ENCODE results near the gene NEURL2. TPM values are rescaled to one million over a fixed set of nuclear protein-coding genes. Genes with fewer than 3 reads are reported as not detected.

NEURL2 gene
- total RNA-seq, 4 donors from 2014 or later: 6.5 to 12.9 (median 9.5) TPM

GRCh38 chr20:45913116-45913515 lies 22.1 kb upstream of the NEURL2 start:
- 41 to 45% methylated on average over 5 of the region's 5 CpGs for WGBS, 2 donors
- no peak overlapping the region for H3K4me3 ChIP-seq (ENCODE audit: low read depth, poor library complexity, severe bottlenecking)
- DNase-seq (ENCODE audit: low spot score in 2 of 2): no peak
- intact Hi-C loops (cut with DNase I; ENCODE audit: low total_unique reads): no loop called here
- TF ChIP-seq POLR2A (IDR thresholded peaks at IDR 0.05): no peak
- no peak for TF ChIP-seq CTCF (IDR thresholded peaks at IDR 0.05)

GRCh38 chr20:45912344-45912682 lies 21.3 kb upstream of the NEURL2 start:
- 19 to 25% methylated on average over 4 of the region's 4 CpGs for WGBS, 2 donors
- no peak for DNase-seq (ENCODE audit: low spot score in 2 of 2)
- H3K4me3 ChIP-seq (ENCODE audit: low read depth, poor library complexity, severe bottlenecking): no peak overlapping the region
- TF ChIP-seq POLR2A (IDR thresholded peaks at IDR 0.05): no peak
- intact Hi-C loops (cut with DNase I; ENCODE audit: low total_unique reads): no loop called here

- intact Hi-C loops (cut with DNase I; ENCODE audit: low total_unique reads): no loop called here
- peak; percentile 72 to 94 for DNase-seq (ENCODE audit: low spot score in 2 of 2)
- 1% methylated on average over 43 to 55 of the region's 58 CpGs for WGBS, 2 donors
- H3K4me3 ChIP-seq (ENCODE audit: low read depth, poor library complexity, severe bottlenecking): peak within 1 kb of the TSS; percentile 33
- TF ChIP-seq POLR2A (IDR thresholded peaks at IDR 0.05) (no peak), CTCF (IDR thresholded peaks at IDR 0.05) (no peak)
Observed at GRCh38 chr20:45911486-45912343, 20.7 kb upstream of the NEURL2 start, which contains the start of gene PLTP. Gene PLTP (minus strand): TSS chr20:45912155. CDS start chr20:45911452, 703 bp downstream.

- whole genome bisulfite sequencing, 2 donors: 2 to 3% methylated on average over 39 to 41 of the region's 43 CpGs
Observed at GRCh38 chr20:45910670-45911485, 19.9 kb upstream of the NEURL2 start.

GRCh38 chr20:45909817-45910669 lies 19.0 kb upstream of the NEURL2 start:
- H3K4me3 ChIP-seq (ENCODE audit: low read depth, poor library complexity, severe bottlenecking): no peak overlapping the region
- no peak for TF ChIP-seq CTCF (IDR thresholded peaks at IDR 0.05)
- TF ChIP-seq POLR2A (IDR thresholded peaks at IDR 0.05): no peak
- 83 to 85% methylated on average over 21 of the region's 22 CpGs for WGBS, 2 donors
- intact Hi-C loops (cut with DNase I; ENCODE audit: low total_unique reads): no loop called here
- no peak for DNase-seq (ENCODE audit: low spot score in 2 of 2)

More at GRCh38 chr20:45910670-45911485, 19.9 kb upstream of the NEURL2 start:
- DNase-seq (ENCODE audit: low spot score in 2 of 2): peak; percentile 99 to 100
- intact Hi-C loops (cut with DNase I; ENCODE audit: low total_unique reads): no loop called here
- TF ChIP-seq POLR2A (IDR thresholded peaks at IDR 0.05) (no peak), CTCF (IDR thresholded peaks at IDR 0.05) (no peak)
- peak overlapping the region; percentile 33 for H3K4me3 ChIP-seq (ENCODE audit: low read depth, poor library complexity, severe bottlenecking)

Data from lower leg skin (tissue), 4 donors.